Activated T-cell treated with anti-CD3 and anti-CD28 coated beads for 24 hours (primary cell): ENCODE data around the gene ITPKB.
"Not testable (repeated sequence)": the region's sequence is repeated elsewhere in the genome, so short reads cannot be mapped to it uniquely, and the experiment has no call there.

Experiments used
- DNase-seq: peaks from one replicate; pipeline ENCODE4 v3.0.0-alpha.2; 2020; ENCODE audit warnings: low read depth

The ITPKB gene

GRCh38 chr1:226754793-226755533 is 15.9 kb upstream of the ITPKB start:
- DNase-seq = no peak

GRCh38 chr1:226754097-226754496 is 15.0 kb upstream of the ITPKB start:
- no peak for DNase-seq

GRCh38 chr1:226751703-226752102 is 12.6 kb upstream of the ITPKB start:
- no peak for DNase-seq

- no peak for DNase-seq
Observed at GRCh38 chr1:226751214-226751613, 12.1 kb upstream of the ITPKB start.

GRCh38 chr1:226749467-226749866 is 10.4 kb upstream of the ITPKB start:
- no peak for DNase-seq

- DNase-seq = no peak
Observed at GRCh38 chr1:226748306-226748705, 9.2 kb upstream of the ITPKB start.

- DNase-seq = not testable (repeated sequence)
Observed at GRCh38 chr1:226747519-226748263, 8.6 kb upstream of the ITPKB start.

GRCh38 chr1:226743259-226743658 is 4.2 kb upstream of the ITPKB start:
- DNase-seq = no peak

GRCh38 chr1:226741009-226741408 is 1.9 kb upstream of the ITPKB start:
- DNase-seq = no peak

- no peak for DNase-seq
Observed at GRCh38 chr1:226739696-226740065, 599 bp upstream of the ITPKB start.

- no peak for DNase-seq
Observed at GRCh38 chr1:226738421-226738994, 574 bp downstream of the ITPKB start.

- DNase-seq = no peak
Observed at GRCh38 chr1:226737819-226738420, 1.2 kb downstream of the ITPKB start.

GRCh38 chr1:226736908-226737818 is 1.9 kb downstream of the ITPKB start:
- no peak for DNase-seq

- DNase-seq = no peak
Observed at GRCh38 chr1:226736001-226736907, 2.8 kb downstream of the ITPKB start.

- no peak for DNase-seq
Observed at GRCh38 chr1:226735576-226735975, 3.5 kb downstream of the ITPKB start.

- DNase-seq = no peak
Observed at GRCh38 chr1:226734611-226735153, 4.4 kb downstream of the ITPKB start.

- DNase-seq = no peak
Observed at GRCh38 chr1:226733876-226734275, 5.2 kb downstream of the ITPKB start.

GRCh38 chr1:226733304-226733703 is 5.8 kb downstream of the ITPKB start:
- DNase-seq = no peak

GRCh38 chr1:226732856-226733291 is 6.2 kb downstream of the ITPKB start:
- no peak for DNase-seq

- DNase-seq = no peak
Observed at GRCh38 chr1:226731257-226731893, 7.7 kb downstream of the ITPKB start.
